NT2/D1 (cell line): Measurements from ENCODE around the gene HPGD.

Source experiments
- YY1 ChIP-seq: IDR thresholded peaks from 2 replicates; pipeline ENCODE4 v1.6.1; 2011; ENCODE audit not compliant: insufficient read length, insufficient read depth
- ZNF274 ChIP-seq: IDR thresholded peaks from 2 replicates; pipeline ENCODE4 v1.6.1; 2011; ENCODE audit warnings: mild to moderate bottlenecking, low read depth, low read length

- TF ChIP-seq YY1 (no peak), ZNF274 (no peak)
Observed at GRCh38 chr4:174532445-174532844, 10.2 kb upstream of the HPGD start.
